ENCODE data around the gene COPA. TPM values are rescaled to one million over a fixed set of nuclear protein-coding genes. Genes with fewer than 3 reads are reported as not detected.
A peak's percentile ranks its signal among the peaks of the same experiment; 100 is the strongest.

COPA gene
- total RNA-seq, 1 donor from 2014 or later: 214 TPM

DNA sequence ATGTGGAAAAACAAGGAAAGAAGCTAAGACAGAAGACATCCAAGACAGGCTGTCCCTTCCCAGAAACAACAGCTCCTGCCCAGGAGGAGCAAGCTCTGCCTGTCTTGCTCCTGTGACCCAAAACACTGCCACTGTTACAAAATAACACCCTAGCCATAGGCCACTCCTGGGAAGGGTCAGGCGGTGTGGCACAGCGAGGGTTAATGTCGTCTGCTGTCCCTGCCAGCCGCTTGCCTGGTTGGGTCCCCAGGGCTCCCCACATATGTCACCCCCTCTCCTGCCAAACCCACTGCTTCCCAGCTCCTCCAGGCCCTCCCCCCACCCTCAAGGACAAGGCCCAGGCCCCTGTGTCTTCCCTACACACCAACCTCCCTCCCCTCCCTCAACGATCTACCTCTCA is 20.0 kb upstream of the COPA start:
- DNase-seq (ENCODE audit: low read depth in 2 of 2): no peak

- DNase-seq (ENCODE audit: low read depth in 2 of 2): no peak
Observed at GRCh38 chr1:160362168-160362957, 19.3 kb upstream of the COPA start.

- no peak for DNase-seq (ENCODE audit: low read depth in 2 of 2)
Observed at GRCh38 chr1:160361814-160362167, 18.7 kb upstream of the COPA start.

DNA sequence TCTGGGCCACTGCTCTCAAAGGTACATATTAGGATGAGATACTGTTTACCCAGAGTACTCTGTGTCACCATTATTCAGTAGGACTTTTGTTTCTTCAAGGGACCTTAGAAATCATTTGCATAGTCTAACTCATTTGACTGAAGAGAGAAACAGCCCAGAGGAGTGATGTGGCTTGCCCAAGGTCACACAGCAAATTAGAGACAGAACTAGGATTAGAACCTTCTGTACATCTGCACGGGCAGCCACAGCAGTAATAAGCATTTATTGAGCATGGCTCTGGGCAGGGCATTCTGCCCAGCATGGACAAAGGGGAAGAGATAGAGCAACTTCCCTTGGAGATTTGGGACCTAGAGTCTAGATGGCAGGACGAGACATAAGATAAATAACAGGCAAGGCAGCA is 18.1 kb upstream of the COPA start:
- no peak for DNase-seq (ENCODE audit: low read depth in 2 of 2)

DNA sequence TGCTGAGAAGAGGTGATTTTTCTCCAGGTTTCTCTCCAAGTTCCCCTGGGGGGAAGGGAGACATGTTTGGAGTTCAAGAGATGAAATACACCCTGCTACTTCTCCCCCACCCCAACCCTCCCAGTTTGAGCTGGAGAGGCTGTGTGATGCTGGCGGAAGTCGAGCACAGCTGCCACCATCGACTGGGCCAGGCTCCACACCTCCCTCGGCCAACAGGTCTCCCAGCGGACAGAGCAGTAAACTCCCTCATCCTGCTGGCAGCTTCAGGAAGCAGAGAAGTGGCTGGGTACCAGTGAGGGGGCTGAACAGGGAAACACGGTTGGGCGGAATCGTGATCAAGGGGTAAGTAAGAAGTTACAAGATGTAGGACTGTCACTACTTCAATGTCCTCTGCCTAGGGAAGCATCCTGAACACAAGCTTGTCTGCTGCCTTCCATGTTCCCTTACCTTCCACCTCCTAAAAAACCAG is 17.2 kb upstream of the COPA start:
- no peak for DNase-seq (ENCODE audit: low read depth in 2 of 2)

- no peak for DNase-seq (ENCODE audit: low read depth in 2 of 2)
Observed at GRCh38 chr1:160359559-160360226, 16.6 kb upstream of the COPA start.

- DNase-seq (ENCODE audit: low read depth in 2 of 2): no peak
Observed at GRCh38 chr1:160358073-160358472, 15.0 kb upstream of the COPA start.

- DNase-seq (ENCODE audit: low read depth in 2 of 2): no peak
Observed at GRCh38 chr1:160357286-160358002, 14.4 kb upstream of the COPA start.

GRCh38 chr1:160354388-160354985 is 11.4 kb upstream of the COPA start:
- DNase-seq (ENCODE audit: low read depth in 2 of 2): peak in 1 of 2 donors; percentile 36

DNA sequence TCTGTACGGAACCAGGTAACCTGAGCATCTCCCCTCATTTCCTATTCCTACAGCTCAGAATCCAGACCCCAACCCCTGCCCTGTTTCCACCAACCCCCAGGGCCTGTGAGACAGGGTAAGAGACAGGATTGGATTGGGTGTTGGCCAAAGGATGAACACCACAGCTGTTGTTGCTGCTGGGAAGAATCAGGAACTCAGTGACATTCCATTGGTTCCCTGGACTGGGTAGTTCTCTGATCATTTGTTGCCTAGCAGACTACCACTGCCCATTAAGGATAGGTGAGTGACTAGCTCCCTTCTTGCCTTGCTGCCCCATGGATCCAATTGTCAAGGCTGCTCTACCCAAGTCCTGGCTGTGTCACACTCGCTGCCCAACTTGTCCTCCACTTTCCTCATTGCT is 10.2 kb upstream of the COPA start:
- DNase-seq (ENCODE audit: low read depth in 2 of 2): peak in 1 of 2 donors; percentile 17

DNA sequence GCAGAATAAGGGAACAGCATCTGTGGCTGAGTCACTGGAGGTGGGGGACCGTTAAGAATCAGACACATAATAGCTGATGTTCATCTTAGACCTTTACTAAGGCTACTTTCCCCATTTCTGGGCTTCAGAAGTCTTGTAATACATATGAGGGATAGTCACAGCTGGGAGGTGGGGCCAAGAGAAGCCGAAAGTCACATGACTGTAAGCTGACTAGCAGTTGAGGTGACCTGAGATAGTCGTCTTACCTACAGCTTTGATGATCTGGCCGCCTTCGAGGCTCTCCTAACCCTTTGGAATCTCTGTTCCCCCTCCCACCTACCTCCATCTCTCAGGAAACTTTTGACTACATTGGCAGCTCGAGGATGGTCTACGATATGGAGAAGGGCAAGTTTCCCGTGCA is 9.5 kb upstream of the COPA start:
- no peak for DNase-seq (ENCODE audit: low read depth in 2 of 2)

DNA sequence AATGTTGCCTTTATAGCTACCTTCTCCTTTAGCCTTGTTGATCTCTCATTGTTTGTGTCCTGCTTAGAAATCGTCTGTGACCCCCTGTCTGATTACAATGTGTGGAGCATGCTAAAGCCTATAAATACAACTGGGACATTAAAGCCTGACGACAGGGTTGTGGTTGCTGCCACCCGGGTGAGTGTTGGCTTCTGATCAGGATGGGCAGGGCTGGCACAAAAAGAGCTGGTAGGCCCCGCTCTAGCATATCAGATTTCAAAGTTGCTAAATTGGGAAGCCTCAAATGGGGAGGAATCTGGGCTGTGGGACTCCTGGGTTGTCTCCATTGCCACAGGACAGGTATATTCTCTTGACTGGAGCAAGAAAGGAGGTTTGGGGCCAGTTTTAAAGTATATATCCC is 8.6 kb upstream of the COPA start:
- DNase-seq (ENCODE audit: low read depth in 2 of 2): no peak

DNA sequence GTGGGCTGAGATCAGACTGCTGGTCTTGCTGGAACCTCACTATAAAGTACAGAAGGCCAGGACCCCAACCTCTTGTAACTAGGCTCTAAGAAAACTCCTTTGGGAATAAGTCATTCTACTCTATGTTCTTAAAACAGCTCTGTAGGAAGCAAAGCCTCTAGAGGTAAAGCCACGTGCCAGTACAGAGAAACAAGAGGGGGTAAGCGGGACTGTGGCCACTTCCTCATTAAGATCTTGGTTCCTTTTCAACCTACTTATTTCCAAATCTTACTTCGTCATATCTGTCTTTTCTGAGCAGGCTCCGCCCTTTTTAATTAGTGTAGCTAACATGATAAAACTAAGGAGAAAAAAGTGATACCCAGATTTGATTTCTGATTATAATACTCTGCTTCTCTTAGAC is 3.9 kb upstream of the COPA start:
- DNase-seq (ENCODE audit: low read depth in 2 of 2): no peak

GRCh38 chr1:160346463-160346862 is 3.4 kb upstream of the COPA start:
- no peak for DNase-seq (ENCODE audit: low read depth in 2 of 2)

DNA sequence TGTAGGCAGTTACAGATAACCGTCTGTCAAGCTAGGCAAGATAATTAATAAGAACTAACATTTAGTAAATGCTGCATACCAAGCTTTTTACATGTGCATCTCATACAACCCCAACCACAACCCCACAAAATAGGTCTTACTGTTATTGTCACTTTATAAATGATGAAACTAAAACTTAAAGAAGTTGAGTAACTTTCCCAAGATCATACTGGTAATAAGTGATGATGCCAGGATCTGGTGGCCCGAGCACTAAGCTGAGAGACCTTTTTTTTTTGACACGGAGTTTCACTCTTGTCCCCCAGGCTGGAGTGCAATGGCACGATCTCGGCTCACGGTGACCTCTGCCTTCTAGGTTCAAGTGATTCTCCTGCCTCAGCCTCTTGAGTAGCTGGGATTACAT is 1.9 kb upstream of the COPA start:
- no peak for DNase-seq (ENCODE audit: low read depth in 2 of 2)

DNA sequence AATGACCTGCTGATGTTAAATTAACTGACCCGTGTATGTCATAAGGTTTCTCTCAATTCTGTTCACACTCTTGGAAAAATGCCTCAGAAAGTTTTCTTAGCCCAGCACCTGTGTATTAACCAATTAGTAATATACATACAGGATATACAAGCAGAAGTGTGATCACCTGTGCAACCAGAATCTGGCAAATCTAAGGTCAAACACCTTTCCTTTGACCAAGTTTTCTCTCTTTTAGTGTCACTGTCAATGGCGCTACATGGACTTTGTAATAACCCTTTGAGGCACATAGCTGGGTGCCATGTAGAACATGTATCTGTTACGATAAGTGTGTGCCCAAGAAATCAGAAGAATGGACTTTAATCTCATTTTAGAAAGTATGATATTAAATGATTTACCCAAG is 1.2 kb upstream of the COPA start:
- DNase-seq (ENCODE audit: low read depth in 2 of 2): no peak

DNA sequence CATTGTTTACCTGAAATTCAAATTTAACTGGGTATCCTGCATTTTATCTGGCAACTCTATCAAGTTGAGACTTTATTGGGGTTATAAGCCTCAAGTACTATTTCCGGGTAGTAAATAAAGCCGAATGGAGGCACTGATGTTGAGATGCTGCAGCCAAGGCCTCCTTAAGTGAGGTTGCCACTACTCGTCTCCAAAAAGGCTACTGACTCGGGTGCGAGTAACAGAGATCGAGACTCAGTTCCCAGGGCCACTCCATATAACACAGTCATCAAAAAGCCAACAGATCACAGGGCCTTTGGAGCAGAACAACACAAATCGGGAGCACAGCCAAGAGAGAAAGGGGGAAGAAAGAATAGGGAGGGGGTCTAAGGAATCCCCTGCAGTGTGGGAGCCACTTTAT is 524 bp downstream of the COPA start:
- no peak for DNase-seq (ENCODE audit: low read depth in 2 of 2)

DNA sequence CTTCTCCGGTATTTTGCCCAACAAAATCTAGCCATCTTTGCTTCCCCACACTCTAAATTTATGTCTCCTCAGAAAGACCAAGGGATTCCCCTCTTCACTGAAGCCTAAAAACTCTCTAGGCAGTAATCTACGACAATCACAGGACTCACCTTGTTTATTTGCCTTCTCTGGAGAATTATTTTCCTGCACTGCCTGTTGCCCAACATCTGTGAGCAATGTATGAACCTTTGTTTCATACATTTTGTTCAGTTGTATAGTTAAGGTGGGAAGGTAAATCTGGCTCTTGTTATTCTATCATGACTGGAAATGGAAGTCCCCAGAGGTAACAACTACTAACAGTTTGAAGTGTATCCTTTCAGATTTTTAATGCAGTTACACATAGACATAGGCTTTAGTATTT is 2.2 kb downstream of the COPA start:
- DNase-seq (ENCODE audit: low read depth in 2 of 2): no peak

- DNase-seq (ENCODE audit: low read depth in 2 of 2): no peak
Observed at GRCh38 chr1:160340146-160340545, 2.9 kb downstream of the COPA start.

DNA sequence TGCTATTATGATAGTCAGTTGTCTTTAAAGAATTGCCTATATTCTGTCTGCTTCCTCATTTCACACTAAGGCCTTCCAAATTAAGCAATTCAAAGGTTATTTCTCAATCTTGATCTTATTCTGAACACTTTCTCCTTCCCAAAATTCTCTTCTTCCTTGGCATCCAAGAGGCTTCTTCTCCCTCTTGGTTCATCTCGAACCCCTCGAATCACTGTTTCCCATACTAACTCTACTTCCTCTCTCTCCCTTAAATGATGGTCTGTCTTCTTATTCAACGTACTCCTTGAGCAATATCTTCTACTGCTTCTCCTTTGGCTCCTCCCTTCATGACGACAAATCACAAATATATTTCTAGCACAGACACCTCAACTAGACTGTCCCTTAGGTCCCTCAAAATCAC is 4.5 kb downstream of the COPA start:
- no peak for DNase-seq (ENCODE audit: low read depth in 2 of 2)

GRCh38 chr1:160332516-160332915 is 10.5 kb downstream of the COPA start:
- no peak for DNase-seq (ENCODE audit: low read depth in 2 of 2)

DNA sequence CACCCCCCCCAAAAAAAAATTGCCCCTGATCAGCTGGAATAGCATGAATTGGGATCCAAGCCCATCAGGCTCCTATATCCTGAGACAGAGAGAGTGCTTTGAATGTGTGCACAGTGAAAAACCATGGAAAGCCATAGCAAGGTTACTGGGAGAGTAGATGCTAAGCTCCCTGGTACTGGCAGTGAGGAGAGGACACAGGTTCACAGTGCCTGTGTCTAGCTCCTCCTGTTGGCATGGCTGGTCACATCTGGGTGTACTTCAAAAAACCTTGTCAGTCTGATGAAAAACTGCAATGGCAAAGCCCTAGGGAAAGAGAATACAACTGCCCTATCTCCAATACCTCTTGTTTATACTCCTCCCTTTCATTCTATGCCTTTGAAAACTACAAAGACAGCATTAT is 12.9 kb downstream of the COPA start:
- DNase-seq (ENCODE audit: low read depth in 2 of 2): no peak

Measured in dermis microvascular lymphatic vessel endothelial cell (primary cell).